GM18519 (cell line): ENCODE data around the gene ID2.
"Not testable (repeated sequence)": the region's sequence is repeated elsewhere in the genome, so short reads cannot be mapped to it uniquely, and the experiment has no call there.

ENCODE experiments used
- ATAC-seq: cut with Tn5 transposase; IDR thresholded peaks from one replicate; pipeline ENCODE4 v1.9.1; 2021; ENCODE audit warnings: mild to moderate bottlenecking, moderate library complexity; ENCODE audit not compliant: unreplicated experiment, low FRiP score

The ID2 gene

GRCh38 chr2:8721410-8721809 lies 39.6 kb downstream of the ID2 start:
- no peak for ATAC-seq

GRCh38 chr2:8722986-8723385 lies 41.1 kb downstream of the ID2 start:
- ATAC-seq: no peak

GRCh38 chr2:8725838-8726237 lies 44.0 kb downstream of the ID2 start:
- ATAC-seq: no peak

- ATAC-seq: no peak
Measured at GRCh38 chr2:8728305-8729015, 46.6 kb downstream of the ID2 start.

GRCh38 chr2:8729101-8729500 lies 47.2 kb downstream of the ID2 start:
- not testable (repeated sequence) for ATAC-seq

GRCh38 chr2:8729939-8730338 lies 48.1 kb downstream of the ID2 start:
- no peak for ATAC-seq

- no peak for ATAC-seq
Measured at GRCh38 chr2:8732601-8733000, 50.7 kb downstream of the ID2 start.
